Measurements from ENCODE around the gene DNAH3.

DNAH3 gene

DNA sequence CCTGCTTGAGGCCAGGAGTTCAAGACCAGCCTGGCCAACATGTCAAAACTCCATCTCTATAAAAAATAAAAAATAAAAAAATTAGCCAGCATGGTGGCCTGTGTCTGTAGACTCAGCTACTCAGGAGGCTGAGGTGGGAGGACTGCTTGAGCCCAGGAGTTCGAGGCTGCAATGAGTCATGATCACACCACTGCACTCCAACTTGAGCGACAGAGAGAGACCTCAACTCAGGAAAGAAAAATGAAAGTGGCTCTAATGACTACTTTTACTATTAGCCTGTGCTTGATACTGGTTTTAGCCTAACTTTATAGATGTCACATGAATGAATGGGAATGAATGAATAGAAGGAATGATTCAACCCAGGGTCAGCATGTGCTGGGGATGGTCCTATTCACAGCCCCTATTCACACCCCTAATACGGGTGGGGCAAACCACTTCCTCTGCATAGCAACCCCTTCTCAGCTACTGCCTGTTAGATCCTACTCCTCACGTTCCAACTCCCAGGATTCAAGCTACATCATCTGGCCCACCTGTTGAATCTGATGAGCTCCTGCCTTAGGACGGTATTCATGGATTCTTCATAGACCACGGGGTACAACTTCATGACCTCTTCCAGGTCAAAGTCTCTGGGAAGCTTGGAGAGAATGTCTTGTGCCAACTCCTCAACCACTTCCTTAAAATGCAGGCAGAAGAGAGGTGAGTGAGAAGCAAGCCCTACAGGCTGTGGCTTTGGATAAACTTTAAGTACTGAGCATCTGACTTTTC is 209.6 kb downstream of the DNAH3 start:
- DNase-seq: no peak
- no peak overlapping the region for H3K4me3 Mint-ChIP-seq
- H3K4me1 Mint-ChIP-seq: peaks cover 14% of the 10 kb centered on the region

DNA sequence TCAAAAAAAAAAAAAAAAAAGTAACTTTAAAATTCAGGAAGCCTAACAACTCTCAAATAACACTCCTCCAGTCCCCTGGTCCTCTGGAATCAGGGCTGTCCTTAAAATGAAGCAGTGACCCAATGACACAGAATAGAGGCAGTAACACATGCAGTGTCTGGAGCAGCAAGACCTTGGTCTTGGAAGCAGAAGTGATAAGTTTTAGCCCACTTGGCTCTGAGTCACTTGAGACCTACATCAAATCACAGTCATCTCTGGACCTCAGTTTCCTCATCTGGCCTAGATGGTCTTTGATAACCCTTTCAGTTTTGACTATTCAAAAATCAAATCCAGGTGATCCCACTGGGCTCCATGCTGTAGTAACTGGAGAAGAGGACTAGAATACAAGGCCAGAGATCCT is 211.0 kb downstream of the DNAH3 start:
- no peak overlapping the region for H3K27ac Mint-ChIP-seq
- peaks cover 3% of the 10 kb centered on the region for H3K27me3 Mint-ChIP-seq (ENCODE audit: low read depth, poor library complexity)
- no peak for DNase-seq
- no peak for TF ChIP-seq CTCF (IDR thresholded peaks at IDR 0.05)
- H3K9me3 Mint-ChIP-seq: no peaks in the 10 kb centered on the region
- H3K36me3 Mint-ChIP-seq (ENCODE audit: low read depth): no peaks in the 10 kb centered on the region
- no peak overlapping the region for H3K4me3 Mint-ChIP-seq
- peaks cover 14% of the 10 kb centered on the region for H3K4me1 Mint-ChIP-seq

More for the DNA sequence above, 209.6 kb downstream of the DNAH3 start:
- no peak for TF ChIP-seq CTCF (IDR thresholded peaks at IDR 0.05)
- no peak overlapping the region for H3K27ac Mint-ChIP-seq
- peaks cover 4% of the 10 kb centered on the region for H3K27me3 Mint-ChIP-seq (ENCODE audit: low read depth, poor library complexity)
- H3K9me3 Mint-ChIP-seq: no peaks in the 10 kb centered on the region
- H3K36me3 Mint-ChIP-seq (ENCODE audit: low read depth): no peaks in the 10 kb centered on the region

DNA sequence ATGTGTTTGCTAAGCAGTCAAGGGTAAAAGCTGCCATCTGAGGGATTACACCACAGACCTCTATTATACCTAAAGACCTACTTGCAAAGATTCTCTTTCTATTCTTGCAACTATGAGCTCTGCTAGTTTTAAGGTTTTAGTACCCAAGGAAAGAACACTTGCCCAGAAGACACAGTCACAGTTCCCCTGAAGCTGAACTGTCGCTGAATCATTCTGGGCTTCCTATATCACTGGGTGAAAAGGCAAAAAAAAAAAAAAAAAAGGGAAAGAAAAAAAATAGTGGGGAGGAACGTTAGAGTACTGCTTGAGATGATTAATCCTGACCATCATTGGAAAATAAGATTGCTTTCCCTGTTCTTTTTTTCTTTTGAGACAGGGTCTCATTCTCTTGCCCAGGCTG is 212.2 kb downstream of the DNAH3 start:
- no peak for DNase-seq
- no peaks in the 10 kb centered on the region for H3K9me3 Mint-ChIP-seq
- TF ChIP-seq CTCF (IDR thresholded peaks at IDR 0.05): no peak
- no peak overlapping the region for H3K4me3 Mint-ChIP-seq
- H3K36me3 Mint-ChIP-seq (ENCODE audit: low read depth): no peaks in the 10 kb centered on the region
- peaks cover 14% of the 10 kb centered on the region for H3K4me1 Mint-ChIP-seq
- H3K27me3 Mint-ChIP-seq (ENCODE audit: low read depth, poor library complexity): peaks cover 3% of the 10 kb centered on the region
- no peak overlapping the region for H3K27ac Mint-ChIP-seq

- no peak for TF ChIP-seq CTCF (IDR thresholded peaks at IDR 0.05)
- Mint-ChIP-seq H3K27me3 (ENCODE audit: low read depth, poor library complexity) (peaks cover 2% of the 10 kb centered on the region), H3K4me1 (peaks cover 14% of the 10 kb centered on the region), H3K36me3 (ENCODE audit: low read depth) (no peaks in the 10 kb centered on the region), H3K27ac (no peak overlapping the region), H3K9me3 (no peaks in the 10 kb centered on the region), H3K4me3 (no peak overlapping the region)
- no peak for DNase-seq
Measured at GRCh38 chr16:20937736-20938135, 212.9 kb downstream of the DNAH3 start.

- H3K36me3 Mint-ChIP-seq (ENCODE audit: low read depth): no peaks in the 10 kb centered on the region
- no peaks in the 10 kb centered on the region for H3K9me3 Mint-ChIP-seq
- no peak overlapping the region for H3K4me3 Mint-ChIP-seq
- no peak for DNase-seq
- no peak overlapping the region for H3K27ac Mint-ChIP-seq
- H3K27me3 Mint-ChIP-seq (ENCODE audit: low read depth, poor library complexity): peaks cover 3% of the 10 kb centered on the region
- no peak for TF ChIP-seq CTCF (IDR thresholded peaks at IDR 0.05)
- peaks cover 14% of the 10 kb centered on the region for H3K4me1 Mint-ChIP-seq
Measured at GRCh38 chr16:20933589-20933988, 217.1 kb downstream of the DNAH3 start.

DNA sequence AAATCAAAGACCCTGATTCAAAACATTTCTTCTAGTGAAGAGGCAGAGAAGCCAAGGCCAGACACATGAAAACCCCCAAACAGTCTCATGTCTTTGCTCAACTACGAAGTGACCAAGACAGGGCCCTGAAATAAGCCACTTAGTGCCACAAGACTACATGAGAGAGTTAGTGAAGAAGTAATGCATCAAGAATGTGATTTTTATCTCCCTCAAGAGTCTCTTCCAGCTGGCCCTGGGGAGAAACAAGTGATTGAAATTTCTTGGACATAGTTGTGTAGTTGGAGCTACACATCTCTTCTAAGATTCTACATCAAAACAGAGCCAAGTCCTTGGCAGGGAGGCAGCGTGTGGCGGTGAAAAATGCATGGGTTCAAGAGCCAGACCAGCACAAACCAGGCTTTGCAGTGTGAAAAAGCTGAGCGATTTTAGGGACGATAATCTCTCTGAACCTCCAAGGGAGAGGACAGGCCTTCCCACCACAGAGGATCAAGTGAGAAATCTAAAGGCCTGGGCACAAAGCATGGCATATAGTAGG is 219.5 kb downstream of the DNAH3 start:
- Mint-ChIP-seq H3K4me3 (no peak overlapping the region), H3K4me1 (peaks cover 5% of the 10 kb centered on the region)
- TF ChIP-seq CTCF (IDR thresholded peaks at IDR 0.05): no peak

More for the DNA sequence above, 219.5 kb downstream of the DNAH3 start:
- no peaks in the 10 kb centered on the region for H3K9me3 Mint-ChIP-seq
- peaks cover 4% of the 10 kb centered on the region for H3K36me3 Mint-ChIP-seq (ENCODE audit: low read depth)
- no peak for DNase-seq
- peak overlapping the region; percentile 88 for H3K27ac Mint-ChIP-seq
- peaks cover 3% of the 10 kb centered on the region for H3K27me3 Mint-ChIP-seq (ENCODE audit: low read depth, poor library complexity)
